ENCODE measurements around the gene SLC39A10. TPM values are rescaled to one million over a fixed set of nuclear protein-coding genes. Genes with fewer than 3 reads are reported as not detected.

The SLC39A10 gene
- total RNA-seq, 2 donors from 2014 or later, result 26.3 to 27.6 TPM

- H3K4me3 ChIP-seq, result no peak overlapping the region
- no peak for TF ChIP-seq POLR2A (IDR thresholded peaks at IDR 0.05)
- no peak for TF ChIP-seq CTCF (IDR thresholded peaks at IDR 0.05)
- no peak for TF ChIP-seq POLR2AphosphoS5 (IDR thresholded peaks at IDR 0.05)
- whole genome bisulfite sequencing, result 100% methylated on average over 2 of the region's 2 CpGs
- no peaks in the 10 kb centered on the region for H3K9me3 ChIP-seq
- no peaks in the 10 kb centered on the region for H3K4me1 ChIP-seq (replicated peaks)
- no peak for DNase-seq (ENCODE audit: low spot score)
- H3K27me3 ChIP-seq (replicated peaks; ENCODE audit: insufficient read depth), result no peaks in the 10 kb centered on the region
- intact Hi-C loops (cut with DNase I), result no loop called here
- H3K36me3 ChIP-seq, result no peaks in the 10 kb centered on the region
- H3K27ac ChIP-seq, result no peak overlapping the region
Measured at GRCh38 chr2:195677290-195677689, 20.3 kb downstream of the SLC39A10 start.

- Histone ChIP-seq H3K27me3 (replicated peaks; ENCODE audit: insufficient read depth) (no peaks in the 10 kb centered on the region), H3K4me1 (replicated peaks) (no peaks in the 10 kb centered on the region), H3K27ac (no peak overlapping the region), H3K4me3 (no peak overlapping the region), H3K36me3 (no peaks in the 10 kb centered on the region), H3K9me3 (no peaks in the 10 kb centered on the region)
- intact Hi-C loops (cut with DNase I), result no loop called here
- WGBS, result 100% methylated on average over 2 of the region's 2 CpGs
- no peak for TF ChIP-seq POLR2A (IDR thresholded peaks at IDR 0.05)
- no peak for TF ChIP-seq POLR2AphosphoS5 (IDR thresholded peaks at IDR 0.05)
- TF ChIP-seq CTCF (IDR thresholded peaks at IDR 0.05), result no peak
- no peak for DNase-seq (ENCODE audit: low spot score)
Measured at GRCh38 chr2:195677884-195678283, 20.9 kb downstream of the SLC39A10 start.

- no peaks in the 10 kb centered on the region for H3K36me3 ChIP-seq
- no peak for DNase-seq (ENCODE audit: low spot score)
- H3K4me3 ChIP-seq, result no peak overlapping the region
- H3K27ac ChIP-seq, result no peak overlapping the region
- no peaks in the 10 kb centered on the region for H3K27me3 ChIP-seq (replicated peaks; ENCODE audit: insufficient read depth)
- WGBS, result 95% methylated on average over 1 of the region's 1 CpG
- intact Hi-C loops (cut with DNase I), result no loop called here
- no peaks in the 10 kb centered on the region for H3K4me1 ChIP-seq (replicated peaks)
- H3K9me3 ChIP-seq, result no peaks in the 10 kb centered on the region
- TF ChIP-seq POLR2A (IDR thresholded peaks at IDR 0.05), result no peak
- TF ChIP-seq POLR2AphosphoS5 (IDR thresholded peaks at IDR 0.05), result no peak
- TF ChIP-seq CTCF (IDR thresholded peaks at IDR 0.05), result no peak
Measured at GRCh38 chr2:195682077-195682476, 25.1 kb downstream of the SLC39A10 start.

- Histone ChIP-seq H3K4me1 (replicated peaks) (no peaks in the 10 kb centered on the region), H3K27me3 (replicated peaks; ENCODE audit: insufficient read depth) (no peaks in the 10 kb centered on the region), H3K36me3 (no peaks in the 10 kb centered on the region), H3K4me3 (no peak overlapping the region), H3K9me3 (no peaks in the 10 kb centered on the region), H3K27ac (no peak overlapping the region)
- TF ChIP-seq POLR2AphosphoS5 (IDR thresholded peaks at IDR 0.05) (no peak), CTCF (IDR thresholded peaks at IDR 0.05) (no peak), POLR2A (IDR thresholded peaks at IDR 0.05) (no peak)
- DNase-seq (ENCODE audit: low spot score), result no peak
- WGBS, result 40% methylated on average over 3 of the region's 3 CpGs
- intact Hi-C loops (cut with DNase I), result no loop called here
Measured at GRCh38 chr2:195683174-195683573, 26.1 kb downstream of the SLC39A10 start.

GRCh38 chr2:195686564-195686963 lies 29.5 kb downstream of the SLC39A10 start:
- no peak for DNase-seq (ENCODE audit: low spot score)
- Histone ChIP-seq H3K27ac (no peak overlapping the region), H3K9me3 (no peaks in the 10 kb centered on the region), H3K36me3 (no peaks in the 10 kb centered on the region), H3K4me3 (no peak overlapping the region), H3K27me3 (replicated peaks; ENCODE audit: insufficient read depth) (no peaks in the 10 kb centered on the region), H3K4me1 (replicated peaks) (no peaks in the 10 kb centered on the region)
- no peak for TF ChIP-seq POLR2AphosphoS5 (IDR thresholded peaks at IDR 0.05)
- no peak for TF ChIP-seq CTCF (IDR thresholded peaks at IDR 0.05)
- TF ChIP-seq POLR2A (IDR thresholded peaks at IDR 0.05), result no peak
- intact Hi-C loops (cut with DNase I), result no loop called here
